NCI-H226 (cell line): ENCODE results near the gene MELTF.

Experiments used
- DNase-seq: peaks from one replicate; pipeline ENCODE4 v3.0.0-alpha.2; 2015

The MELTF gene

GRCh38 chr3:196991581-196992460 lies 37.8 kb downstream of the MELTF start:
- no peak for DNase-seq

- DNase-seq, result no peak
Measured at GRCh38 chr3:196990601-196991007, 39.0 kb downstream of the MELTF start.

GRCh38 chr3:196989721-196990262 lies 39.8 kb downstream of the MELTF start:
- no peak for DNase-seq

GRCh38 chr3:196988241-196989029 lies 41.2 kb downstream of the MELTF start:
- DNase-seq, result no peak

GRCh38 chr3:196987022-196987421 lies 42.6 kb downstream of the MELTF start:
- no peak for DNase-seq

- DNase-seq, result no peak
Measured at GRCh38 chr3:196985954-196986885, 43.4 kb downstream of the MELTF start.

- DNase-seq, result no peak
Measured at GRCh38 chr3:196985298-196985697, 44.3 kb downstream of the MELTF start.

- no peak for DNase-seq
Measured at GRCh38 chr3:196983186-196983585, 46.4 kb downstream of the MELTF start.

GRCh38 chr3:196981657-196982056 lies 48.0 kb downstream of the MELTF start:
- DNase-seq, result no peak

- DNase-seq, result peak; percentile 51
Measured at GRCh38 chr3:196979545-196979944, 50.1 kb downstream of the MELTF start.

- no peak for DNase-seq
Measured at GRCh38 chr3:196976941-196977340, 52.7 kb downstream of the MELTF start.

GRCh38 chr3:196975349-196975748 lies 54.3 kb downstream of the MELTF start:
- DNase-seq, result no peak

- DNase-seq, result no peak
Measured at GRCh38 chr3:196974661-196975060, 55.0 kb downstream of the MELTF start.

- peak; percentile 30 for DNase-seq
Measured at GRCh38 chr3:196971094-196971698, 58.4 kb downstream of the MELTF start.

- DNase-seq, result no peak
Measured at GRCh38 chr3:196970547-196971093, 59.0 kb downstream of the MELTF start.

- DNase-seq, result peak; percentile 56
Measured at GRCh38 chr3:196969660-196970546, 59.7 kb downstream of the MELTF start.

GRCh38 chr3:196969134-196969659 lies 60.4 kb downstream of the MELTF start:
- no peak for DNase-seq

- peak; percentile 22 for DNase-seq
Measured at GRCh38 chr3:196968233-196969133, 61.1 kb downstream of the MELTF start, which contains the start of gene PIGZ. PIGZ (minus strand) TSS chr3:196968833; CDS start chr3:196952031, 16,802 bp downstream.
